Astrocyte (in vitro differentiated cells and primary cell): ENCODE measurements around the gene ZNF687. TPM values are rescaled to one million over a fixed set of nuclear protein-coding genes. Genes with fewer than 3 reads are reported as not detected.

Source experiments
- DNase-seq: peaks from one replicate; pipeline ENCODE4 v3.0.0-alpha.2; 2010; ENCODE audit warnings: low read depth
- FAIRE-seq: peaks from 2 replicates; lab custom pipeline; 2011; peaks lifted over from hg19 to GRCh38; lab: Jason Lieb, UNC
- H2AFZ ChIP-seq: 2 replicates; pipeline ENCODE4 v1.6.0; 2012; ENCODE audit warnings: low read depth, low read length, inconsistent platforms
- H3K27ac ChIP-seq: 2 replicates; pipeline ENCODE4 v1.5.1; 2011; ENCODE audit warnings: low read depth, low read length, inconsistent platforms
- H3K27me3 ChIP-seq: 2 replicates; pipeline ENCODE4 v1.6.0; 2011; ENCODE audit warnings: low read length, inconsistent platforms; ENCODE audit not compliant: insufficient read depth
- H3K36me3 ChIP-seq: 2 replicates; pipeline ENCODE4 v1.5.1; 2011; ENCODE audit warnings: low read length, inconsistent platforms; ENCODE audit not compliant: insufficient read depth
- H3K4me1 ChIP-seq: 2 replicates; pipeline ENCODE4 v1.5.1; 2011; ENCODE audit warnings: low read length, inconsistent platforms; ENCODE audit not compliant: insufficient read depth
- H3K4me2 ChIP-seq: 2 replicates; pipeline ENCODE4 v1.6.0; 2012; ENCODE audit warnings: low read length, inconsistent platforms
- H3K4me3 ChIP-seq: 2 replicates; pipeline ENCODE4 v1.5.1; 2011; ENCODE audit warnings: low read depth, mild to moderate bottlenecking, low read length, inconsistent platforms; ENCODE audit not compliant: insufficient read depth
- H3K79me2 ChIP-seq: 2 replicates; pipeline ENCODE4 v1.6.0; 2012; ENCODE audit warnings: mild to moderate bottlenecking, low read length, inconsistent platforms; ENCODE audit not compliant: insufficient read depth
- H3K9ac ChIP-seq: 2 replicates; pipeline ENCODE4 v1.6.0; 2012; ENCODE audit warnings: mild to moderate bottlenecking, low read length, inconsistent platforms
- H3K9me3 ChIP-seq: 2 replicates; pipeline ENCODE4 v1.5.1; 2012; ENCODE audit warnings: low read depth, mild to moderate bottlenecking, low read length, inconsistent platforms; ENCODE audit not compliant: insufficient read depth
- H4K20me1 ChIP-seq: 2 replicates; pipeline ENCODE4 v1.6.0; 2012; ENCODE audit warnings: low read length, inconsistent platforms; ENCODE audit not compliant: insufficient read depth
- H3K27ac Mint-ChIP-seq: one replicate; pipeline ENCODE4 v1.8.0; 2021; ENCODE audit warnings: mild to moderate bottlenecking, mixed read lengths; ENCODE audit not compliant: unreplicated experiment
- H3K27me3 Mint-ChIP-seq: one replicate; pipeline ENCODE4 v1.8.0; 2021; ENCODE audit warnings: low read depth, mixed read lengths; ENCODE audit not compliant: unreplicated experiment
- H3K36me3 Mint-ChIP-seq: one replicate; pipeline ENCODE4 v1.8.0; 2021; ENCODE audit warnings: low read depth, mixed read lengths; ENCODE audit not compliant: unreplicated experiment
- H3K4me1 Mint-ChIP-seq: one replicate; pipeline ENCODE4 v1.8.0; 2021; ENCODE audit warnings: low read depth, mixed read lengths; ENCODE audit not compliant: unreplicated experiment
- H3K4me3 Mint-ChIP-seq: one replicate; pipeline ENCODE4 v1.8.0; 2021; ENCODE audit warnings: mild to moderate bottlenecking, moderate library complexity, mixed read lengths; ENCODE audit not compliant: unreplicated experiment
- H3K9me3 Mint-ChIP-seq: one replicate; pipeline ENCODE4 v1.8.0; 2021; ENCODE audit warnings: mild to moderate bottlenecking, mixed read lengths; ENCODE audit not compliant: unreplicated experiment
- CTCF ChIP-seq: IDR thresholded peaks from 2 replicates; pipeline ENCODE4 v1.5.1; 2011; ENCODE audit warnings: low read depth, mild to moderate bottlenecking, inconsistent platforms, low read length, moderate library complexity; ENCODE audit not compliant: insufficient read depth
- EZH2 ChIP-seq: IDR thresholded peaks from 2 replicates; pipeline ENCODE4 v1.6.1; 2012; ENCODE audit warnings: mild to moderate bottlenecking, low read length, inconsistent platforms; ENCODE audit not compliant: insufficient read depth
- total RNA-seq: library from RNA; stranded (reverse); gene quantifications from 2 replicates; pipeline ENCODE4 v1.2.1, GENCODE V29; 2021

Gene ZNF687
- total RNA-seq, 1 donor from 2014 or later, result 15.4 TPM

GRCh38 chr1:151290709-151291303 is 8.7 kb downstream of the ZNF687 start:
- Mint-ChIP-seq H3K9me3 (no peaks in the 10 kb centered on the region), H3K4me3 (no peak overlapping the region), H3K27me3 (no peaks in the 10 kb centered on the region), H3K27ac (no peak overlapping the region), H3K4me1 (peaks cover 3% of the 10 kb centered on the region), H3K36me3 (peaks cover 39% of the 10 kb centered on the region)
- TF ChIP-seq CTCF, result no peak
- TF ChIP-seq EZH2, result no peak
- Histone ChIP-seq H3K27me3 (no peaks in the 10 kb centered on the region), H3K4me2 (no peak overlapping the region), H3K27ac (no peak overlapping the region), H2AFZ (no peak overlapping the region), H3K36me3 (peaks cover 26% of the 10 kb centered on the region), H3K79me2 (peaks cover 20% of the 10 kb centered on the region), H3K4me1 (no peaks in the 10 kb centered on the region), H3K4me3 (no peak overlapping the region), H3K9ac (no peak overlapping the region), H3K9me3 (no peaks in the 10 kb centered on the region), H4K20me1 (peaks cover 41% of the 10 kb centered on the region)
- FAIRE-seq (no peak), DNase-seq (no peak)

GRCh38 chr1:151292207-151293030 is 10.3 kb downstream of the ZNF687 start:
- no peaks in the 10 kb centered on the region for H3K4me1 ChIP-seq
- no peaks in the 10 kb centered on the region for H3K27me3 Mint-ChIP-seq
- peaks cover 14% of the 10 kb centered on the region for H3K79me2 ChIP-seq
- DNase-seq, result no peak
- H3K4me3 ChIP-seq, result no peak overlapping the region
- no peak overlapping the region for H3K27ac ChIP-seq
- TF ChIP-seq CTCF, result no peak
- no peak for TF ChIP-seq EZH2
- peaks cover 29% of the 10 kb centered on the region for H3K36me3 Mint-ChIP-seq
- H3K36me3 ChIP-seq, result peaks cover 26% of the 10 kb centered on the region
- H3K9me3 Mint-ChIP-seq, result no peaks in the 10 kb centered on the region
- H3K27me3 ChIP-seq, result no peaks in the 10 kb centered on the region
- no peaks in the 10 kb centered on the region for H3K9me3 ChIP-seq
- H3K9ac ChIP-seq, result no peak overlapping the region
- no peak overlapping the region for H3K4me3 Mint-ChIP-seq
- peaks cover 25% of the 10 kb centered on the region for H4K20me1 ChIP-seq
- no peak overlapping the region for H2AFZ ChIP-seq
- no peak overlapping the region for H3K27ac Mint-ChIP-seq
- FAIRE-seq, result no peak
- no peak overlapping the region for H3K4me2 ChIP-seq
- peaks cover 3% of the 10 kb centered on the region for H3K4me1 Mint-ChIP-seq
